GM18951 (cell line): Measurements from ENCODE around the gene USP19.

ENCODE experiments used
- POLR2A ChIP-seq: IDR thresholded peaks from 4 replicates; pipeline ENCODE4 v1.6.1; 2011; ENCODE audit warnings: mild to moderate bottlenecking; ENCODE audit not compliant: insufficient read length, insufficient read depth; ENCODE audit errors: extremely low read depth
- in situ Hi-C: fragments of 300-500 bp; cut with MboI; formaldehyde crosslinking; loops from one replicate; pipeline ENCODE4 v1.12.0; 2022; ENCODE audit warnings: low sequenced_read_pairs, mixed read lengths, inconsistent platforms; ENCODE audit not compliant: unreplicated experiment

Gene USP19

DNA sequence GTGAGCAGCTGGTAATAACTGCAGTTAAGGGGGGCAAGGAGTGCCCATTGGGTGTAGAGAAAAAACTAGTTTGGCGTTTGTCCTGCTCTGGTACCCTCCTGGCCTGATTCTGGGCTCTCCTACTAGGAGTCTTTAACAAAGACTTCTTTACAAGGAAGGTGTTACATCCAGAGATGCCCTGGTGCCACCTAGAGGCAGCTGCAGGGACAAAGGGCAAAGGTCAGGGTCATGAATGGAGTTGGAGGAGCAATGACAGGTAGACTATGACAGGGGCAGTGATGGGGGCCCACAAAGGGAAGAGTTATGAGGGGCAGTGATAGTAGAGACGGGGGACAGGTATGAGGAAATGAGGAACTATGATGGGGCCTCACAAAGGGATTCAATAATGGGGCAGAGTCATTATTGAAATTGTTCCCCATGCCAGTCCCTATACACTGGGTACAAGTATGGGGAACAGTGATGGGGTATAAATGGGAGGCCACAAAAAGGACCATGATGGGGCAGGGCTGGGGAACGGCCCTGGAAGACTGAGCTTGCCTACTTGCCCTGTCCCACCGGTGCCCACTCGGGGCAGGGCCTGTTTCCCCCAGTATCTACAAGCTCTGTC, 37.6 kb upstream of the USP19 start:
- no peak for TF ChIP-seq POLR2A
- in situ Hi-C loops, result no loop called here

- no peak for TF ChIP-seq POLR2A
- in situ Hi-C loops, result no loop called here
Observed at GRCh38 chr3:49157289-49157688, 36.7 kb upstream of the USP19 start.

DNA sequence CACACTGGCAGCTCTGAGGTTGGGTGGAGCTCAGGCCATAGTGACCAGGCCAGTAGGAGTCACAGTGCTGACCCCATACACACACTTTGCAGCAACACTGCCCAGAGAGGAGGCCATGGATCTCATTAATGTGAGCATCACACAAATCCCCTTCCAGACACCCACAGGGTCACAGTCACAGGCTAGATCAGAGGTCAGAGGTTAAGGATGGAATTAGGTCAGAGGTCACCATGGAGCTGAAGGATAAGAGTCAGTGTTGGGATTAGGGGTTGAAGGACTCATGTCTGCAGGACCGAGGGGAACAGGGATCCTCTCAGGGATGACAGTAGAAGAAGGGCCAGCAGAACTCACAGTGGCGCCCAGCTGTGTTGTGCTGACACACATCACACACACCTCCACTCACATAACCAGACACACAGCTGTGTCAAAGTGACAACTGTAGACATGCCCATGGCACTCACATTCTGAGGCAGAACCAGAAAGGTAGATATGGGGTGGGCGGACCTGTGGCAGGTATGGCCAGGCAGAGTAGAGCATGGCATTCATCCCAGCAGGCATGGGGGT, 32.8 kb upstream of the USP19 start:
- in situ Hi-C loops, result no loop called here

GRCh38 chr3:49151610-49152009, 31.0 kb upstream of the USP19 start:
- no peak for TF ChIP-seq POLR2A
- in situ Hi-C loops, result no loop called here

More for the DNA sequence above, 32.8 kb upstream of the USP19 start:
- TF ChIP-seq POLR2A, result no peak

- TF ChIP-seq POLR2A, result no peak
- in situ Hi-C loops, result no loop called here
Observed at GRCh38 chr3:49148159-49148558, 27.5 kb upstream of the USP19 start.

GRCh38 chr3:49140080-49140479, 19.5 kb upstream of the USP19 start:
- TF ChIP-seq POLR2A, result no peak
- in situ Hi-C loops, result no loop called here

DNA sequence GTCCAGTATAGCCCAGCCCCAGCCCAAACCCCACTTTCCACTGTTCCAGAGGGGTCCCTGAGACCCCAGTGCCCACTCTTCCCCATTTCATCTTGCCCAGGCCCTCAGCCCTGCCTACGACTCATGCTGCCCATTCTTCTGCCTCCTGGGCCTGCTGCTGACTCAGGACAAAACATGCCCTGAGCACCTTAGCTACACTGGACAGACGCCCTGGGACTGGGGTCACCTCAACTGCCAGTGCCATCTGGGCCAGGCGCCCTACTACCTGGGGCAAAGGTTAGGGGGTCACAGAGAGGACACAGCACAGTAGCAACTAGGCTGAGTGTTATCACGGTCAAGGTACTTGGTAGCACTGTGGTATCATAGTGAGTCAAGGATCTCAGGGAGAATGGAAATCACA, 14.9 kb upstream of the USP19 start:
- in situ Hi-C loops, result no loop called here
- no peak for TF ChIP-seq POLR2A

GRCh38 chr3:49134471-49135265, 14.0 kb upstream of the USP19 start:
- in situ Hi-C loops, result no loop called here
- no peak for TF ChIP-seq POLR2A

GRCh38 chr3:49133226-49133951, 12.8 kb upstream of the USP19 start:
- in situ Hi-C loops, result no loop called here
- no peak for TF ChIP-seq POLR2A

- no peak for TF ChIP-seq POLR2A
- in situ Hi-C loops, result no loop called here
Observed at GRCh38 chr3:49132437-49133225, 12.0 kb upstream of the USP19 start, which contains the start of gene LAMB2. LAMB2 (minus strand) TSS chr3:49133050; CDS start chr3:49132867, 183 bp downstream.

GRCh38 chr3:49132073-49132436, 11.4 kb upstream of the USP19 start:
- TF ChIP-seq POLR2A, result no peak
- in situ Hi-C loops, result no loop called here

DNA sequence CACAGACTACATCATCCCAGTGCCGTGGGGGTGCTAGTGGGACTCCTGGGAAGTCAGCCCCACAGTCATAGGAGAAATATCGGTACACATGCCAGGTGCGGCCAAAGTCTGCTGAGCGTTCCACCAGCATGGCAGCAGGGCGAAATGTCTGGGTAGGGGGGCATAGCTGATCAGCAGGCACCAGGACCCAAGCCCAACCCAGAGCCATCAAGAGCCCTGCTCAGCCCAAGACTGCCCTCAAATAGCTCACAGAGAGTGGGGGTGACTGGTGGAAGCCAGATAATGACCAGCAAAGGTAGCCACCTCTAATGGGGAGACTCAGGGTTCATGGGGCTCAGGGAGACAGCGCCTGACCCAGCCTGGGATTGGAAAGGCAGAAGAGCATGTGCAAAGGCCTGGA, 11.0 kb upstream of the USP19 start:
- in situ Hi-C loops, result no loop called here

GRCh38 chr3:49131040-49131439, 10.4 kb upstream of the USP19 start:
- no peak for TF ChIP-seq POLR2A
- in situ Hi-C loops, result no loop called here

More for the DNA sequence above, 11.0 kb upstream of the USP19 start:
- TF ChIP-seq POLR2A, result no peak
